Fibroblast of lung (primary cell): ENCODE data around the gene NECTIN4. TPM values are rescaled to one million over a fixed set of nuclear protein-coding genes. Genes with fewer than 3 reads are reported as not detected.

Source experiments
- DNase-seq, 2 donors: peaks; one replicate each; pipeline versions ENCODE4 v3.0.0 to v3.0.0-alpha.2; 2010; ENCODE audit warnings: low read depth in 2 of 2
- H2AFZ ChIP-seq: 2 replicates; pipeline ENCODE4 v1.5.1; 2012; ENCODE audit warnings: low read length, control low read depth, inconsistent platforms
- H3K27ac ChIP-seq: 2 replicates; pipeline ENCODE4 v1.5.1; 2011; ENCODE audit warnings: low read length, control low read depth; ENCODE audit not compliant: insufficient read depth
- H3K27me3 ChIP-seq: 2 replicates; pipeline ENCODE4 v1.5.1; 2011; ENCODE audit warnings: mild to moderate bottlenecking, low read length; ENCODE audit not compliant: control insufficient read depth, insufficient read depth
- H3K36me3 ChIP-seq: 2 replicates; pipeline ENCODE4 v1.5.1; 2011; ENCODE audit warnings: low read length; ENCODE audit not compliant: control insufficient read depth, insufficient read depth
- H3K4me1 ChIP-seq: 2 replicates; pipeline ENCODE4 v1.5.1; 2011; ENCODE audit warnings: low read length; ENCODE audit not compliant: control insufficient read depth, insufficient read depth; ENCODE audit errors: extremely low read depth
- H3K4me2 ChIP-seq: 2 replicates; pipeline ENCODE4 v1.5.1; 2011; ENCODE audit warnings: low read length, control low read depth; ENCODE audit not compliant: insufficient read depth; ENCODE audit errors: extremely low read depth
- H3K4me3 ChIP-seq, 4 experiments: fragments of 200-600 bp in 1 of 4; sonication (generic) in 1 of 4; replicated peaks in 1 of 4; 2 replicates each; pipeline ENCODE4 v1.5.1; 2011 to 2016; ENCODE audit warnings: low read length in 4 of 4, low read depth in 3 of 4, mild to moderate bottlenecking in 3 of 4, control low read depth in 2 of 4, inconsistent platforms in 1 of 4, mixed read lengths in 1 of 4; ENCODE audit not compliant: insufficient read depth in 1 of 4; ENCODE audit errors: control extremely low read depth in 1 of 4
- H3K79me2 ChIP-seq: 2 replicates; pipeline ENCODE4 v1.5.1; 2012; ENCODE audit warnings: mild to moderate bottlenecking, low read length, inconsistent platforms; ENCODE audit not compliant: control insufficient read depth, insufficient read depth
- H3K9ac ChIP-seq: 2 replicates; pipeline ENCODE4 v1.5.1; 2011; ENCODE audit warnings: mild to moderate bottlenecking, low read length, control low read depth; ENCODE audit not compliant: insufficient read depth
- H3K9me3 ChIP-seq: 2 replicates; pipeline ENCODE4 v1.5.1; 2012; ENCODE audit warnings: low read depth, low read length; ENCODE audit not compliant: control insufficient read depth, insufficient read depth
- H4K20me1 ChIP-seq: 2 replicates; pipeline ENCODE4 v1.5.1; 2011; ENCODE audit warnings: low read length; ENCODE audit not compliant: control insufficient read depth, insufficient read depth; ENCODE audit errors: extremely low read depth
- CTCF ChIP-seq, 2 donors: IDR thresholded peaks in 1 of 2; conservative IDR thresholded peaks in 1 of 2; 1 replicate in 1 of 2; 2 replicates in 1 of 2; pipeline ENCODE4 v1.5.1; 2011 to 2012; ENCODE audit warnings: low read length in 2 of 2, control low read depth in 1 of 2, inconsistent platforms in 1 of 2, low read depth in 1 of 2, mild to moderate bottlenecking in 1 of 2
- EZH2 ChIP-seq: IDR thresholded peaks from 2 replicates; pipeline ENCODE4 v1.5.1; 2012; ENCODE audit warnings: low read length, control low read depth, mild to moderate bottlenecking; ENCODE audit errors: missing control alignments
- polyA plus RNA-seq, 2 donors: library from polyadenylated mRNA; depleted of rRNA in 1 of 2; stranded (reverse) in 1 of 2; unstranded in 1 of 2; fragments of >200 nt; gene quantifications; 2 replicates each; pipeline ENCODE4 v1.2.1, GENCODE V29; 2011 to 2012; ENCODE audit warnings: missing spikeins in 1 of 2
- total RNA-seq: library from RNA; depleted of rRNA; stranded (reverse); fragments of >200 nt; gene quantifications from 2 replicates; pipeline ENCODE4 v1.2.1, GENCODE V29; 2014

The NECTIN4 gene
- total and polyA plus RNA-seq, 2 donors (not counting 1 experiment from before 2014, with no cell fraction given): 0.16 to 0.33 TPM

GRCh38 chr1:161100556-161100955 is 11.2 kb upstream of the NECTIN4 start:
- Histone ChIP-seq H3K9me3 (no peaks in the 10 kb centered on the region), H3K9ac (no peak overlapping the region), H3K36me3 (peaks cover 4% of the 10 kb centered on the region), H2AFZ (no peak overlapping the region), H3K4me1 (peaks cover 7% of the 10 kb centered on the region), H3K4me3 (no peak overlapping the region), H4K20me1 (no peaks in the 10 kb centered on the region), H3K27ac (no peak overlapping the region), H3K27me3 (no peaks in the 10 kb centered on the region), H3K4me2 (no peak overlapping the region), H3K79me2 (peaks cover 11% of the 10 kb centered on the region)
- DNase-seq: no peak
- TF ChIP-seq EZH2 (no peak), CTCF (conservative IDR thresholded peaks at IDR 0.05 in 1 of 2, IDR thresholded peaks at IDR 0.05 in 1 of 2; ENCODE audit: low read depth in 1 of 2, low read length in 2 of 2) (no peak)

GRCh38 chr1:161099090-161099802 is 9.9 kb upstream of the NECTIN4 start:
- Histone ChIP-seq H3K79me2 (peaks cover 7% of the 10 kb centered on the region), H3K27ac (no peak overlapping the region), H3K9me3 (no peaks in the 10 kb centered on the region), H3K36me3 (peaks cover 4% of the 10 kb centered on the region), H3K4me3 (no peak overlapping the region), H3K9ac (no peak overlapping the region), H2AFZ (no peak overlapping the region), H3K27me3 (no peaks in the 10 kb centered on the region), H3K4me1 (peaks cover 7% of the 10 kb centered on the region), H4K20me1 (no peaks in the 10 kb centered on the region), H3K4me2 (no peak overlapping the region)
- DNase-seq: no peak
- no peak for TF ChIP-seq CTCF (conservative IDR thresholded peaks at IDR 0.05 in 1 of 2, IDR thresholded peaks at IDR 0.05 in 1 of 2; ENCODE audit: low read depth in 1 of 2, low read length in 2 of 2)
- TF ChIP-seq EZH2: no peak

GRCh38 chr1:161098210-161099068 is 9.1 kb upstream of the NECTIN4 start, which contains the start of gene KLHDC9:
TSS of gene KLHDC9 (plus strand) at chr1:161098361. CDS start at chr1:161098536, 175 bp downstream.
- Histone ChIP-seq H3K9ac (peak within 1 kb of the TSS; percentile 45), H4K20me1 (no peaks in the 10 kb centered on the region), H3K27ac (peak within 1 kb of the TSS; percentile 34), H3K36me3 (peaks cover 4% of the 10 kb centered on the region), H3K9me3 (no peaks in the 10 kb centered on the region), H3K27me3 (no peaks in the 10 kb centered on the region), H3K4me3 (peak within 1 kb of the TSS; percentile 61 to 80 (median 64)), H3K4me2 (peak within 1 kb of the TSS; percentile 98), H2AFZ (peak within 1 kb of the TSS; percentile 67), H3K79me2 (peaks cover 3% of the 10 kb centered on the region), H3K4me1 (peaks cover 7% of the 10 kb centered on the region)
- DNase-seq: peak; percentile 75 to 87
- TF ChIP-seq EZH2 (no peak), CTCF (conservative IDR thresholded peaks at IDR 0.05 in 1 of 2, IDR thresholded peaks at IDR 0.05 in 1 of 2; ENCODE audit: low read depth in 1 of 2, low read length in 2 of 2) (no peak)
